GM18502 (cell line): ENCODE results near the gene BATF2.

Experiments used
- ATAC-seq: cut with Tn5 transposase; IDR thresholded peaks from one replicate; pipeline ENCODE4 v1.9.1; 2021; ENCODE audit warnings: mild to moderate bottlenecking; ENCODE audit not compliant: unreplicated experiment, poor library complexity

The BATF2 gene

GRCh38 chr11:64971421-64972233 lies 25.1 kb downstream of the BATF2 start, which contains the start of gene MAJIN:
Gene MAJIN, minus strand, starts transcription at chr11:64972108. Its CDS starts 12,703 bp downstream, at chr11:64959405.
- no peak for ATAC-seq

- no peak for ATAC-seq
These were observed 26.0 kb downstream of the BATF2 start for GRCh38 chr11:64970731-64971151.

GRCh38 chr11:64969209-64969608 lies 27.6 kb downstream of the BATF2 start:
- ATAC-seq = no peak

- no peak for ATAC-seq
These were observed 29.4 kb downstream of the BATF2 start for GRCh38 chr11:64967375-64967774.

GRCh38 chr11:64963072-64963631 lies 33.6 kb downstream of the BATF2 start:
- ATAC-seq = no peak

- no peak for ATAC-seq
These were observed 36.1 kb downstream of the BATF2 start for GRCh38 chr11:64960719-64961118.

- no peak for ATAC-seq
These were observed 37.3 kb downstream of the BATF2 start for GRCh38 chr11:64959498-64959897.

- ATAC-seq = no peak
These were observed 42.6 kb downstream of the BATF2 start for GRCh38 chr11:64954201-64954600.

- ATAC-seq = no peak
These were observed 45.2 kb downstream of the BATF2 start for GRCh38 chr11:64951529-64951928.

GRCh38 chr11:64947208-64947814 lies 49.5 kb downstream of the BATF2 start:
- no peak for ATAC-seq
